ENCODE results near the gene WDR93.

Gene WDR93

DNA sequence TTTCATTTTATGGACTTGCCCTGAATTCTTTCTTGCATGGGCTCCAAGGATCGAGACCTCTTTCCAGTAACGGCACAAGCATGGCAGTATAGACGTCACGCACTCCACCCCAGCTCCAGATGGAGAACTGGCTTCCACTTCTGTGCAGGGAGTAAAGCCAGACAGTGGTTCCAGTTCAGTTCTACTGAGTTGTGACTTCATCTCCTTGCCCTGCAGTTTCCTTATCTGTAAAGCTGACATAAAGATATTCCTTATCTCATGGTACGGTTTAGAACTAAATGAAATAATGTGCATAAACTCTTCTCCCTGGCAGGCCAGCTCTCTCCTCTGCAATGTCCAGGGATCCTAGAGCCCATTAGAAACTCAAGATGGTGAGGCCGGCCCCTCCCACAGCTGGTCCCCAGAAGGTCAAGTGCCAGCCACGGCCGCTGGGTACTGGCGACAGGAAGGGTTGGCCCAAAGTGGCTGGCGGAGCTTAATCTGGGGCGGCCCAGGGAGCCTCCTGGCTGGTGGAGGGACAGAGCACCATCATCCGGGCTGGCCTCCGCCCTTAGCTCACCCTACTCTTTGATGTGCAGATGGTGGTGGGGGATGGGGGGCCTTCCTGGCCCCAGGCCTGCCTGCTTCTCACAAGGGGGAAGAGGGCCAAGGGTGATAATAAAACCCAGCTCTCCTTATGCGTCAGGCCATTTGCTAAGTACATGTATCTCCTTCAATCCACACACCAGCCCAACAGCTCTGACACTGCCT, 92.7 kb downstream of the WDR93 start:
- CTCF ChIA-PET, result interaction anchor here (1.0 to 1.5 kb wide), 3 partner anchors 20 to 91 kb away, joined by 3 to 8 read pairs (median 7); no protein-coding TSS in a partner anchor

DNA sequence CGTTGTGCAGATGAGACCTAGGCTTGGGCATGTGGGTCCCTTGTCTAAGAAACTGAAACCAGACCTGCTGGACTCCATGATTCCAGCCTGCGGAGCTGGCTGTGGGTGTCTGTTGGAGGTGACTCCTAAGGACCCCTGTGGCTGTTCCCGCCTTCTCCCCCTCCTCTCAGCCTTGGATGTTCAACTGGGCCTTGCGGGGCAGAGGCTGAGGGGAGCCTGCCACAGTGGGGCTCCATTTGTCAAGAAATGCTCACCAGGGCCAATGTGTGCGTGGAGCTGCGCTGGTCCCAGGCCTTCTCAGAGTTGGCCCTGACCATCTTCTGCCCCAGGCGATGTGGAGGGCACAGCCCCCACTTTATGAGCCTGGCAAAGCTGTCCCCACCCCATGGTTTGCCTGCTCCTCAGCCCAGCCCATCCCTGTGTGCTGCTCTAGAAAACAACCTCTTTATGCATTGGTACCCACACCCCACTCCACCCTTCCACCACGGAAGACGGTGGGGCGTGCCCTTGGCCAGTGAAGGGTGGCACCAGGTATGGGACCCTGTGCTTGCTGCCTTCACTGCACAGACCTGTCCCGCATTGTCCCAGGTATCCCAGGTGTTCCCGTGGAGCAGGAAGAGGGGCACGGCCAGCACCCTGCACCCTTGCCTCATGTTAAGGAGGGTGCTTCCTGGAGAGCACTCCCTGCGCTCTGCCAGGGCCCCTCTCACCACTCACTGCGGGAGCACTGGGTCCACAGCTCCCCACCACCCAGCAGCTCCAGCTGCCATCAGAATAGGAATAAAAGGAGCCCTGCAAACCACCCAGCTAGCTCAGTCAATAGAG, 93.5 kb downstream of the WDR93 start:
- TF ChIP-seq, protein P1, sequence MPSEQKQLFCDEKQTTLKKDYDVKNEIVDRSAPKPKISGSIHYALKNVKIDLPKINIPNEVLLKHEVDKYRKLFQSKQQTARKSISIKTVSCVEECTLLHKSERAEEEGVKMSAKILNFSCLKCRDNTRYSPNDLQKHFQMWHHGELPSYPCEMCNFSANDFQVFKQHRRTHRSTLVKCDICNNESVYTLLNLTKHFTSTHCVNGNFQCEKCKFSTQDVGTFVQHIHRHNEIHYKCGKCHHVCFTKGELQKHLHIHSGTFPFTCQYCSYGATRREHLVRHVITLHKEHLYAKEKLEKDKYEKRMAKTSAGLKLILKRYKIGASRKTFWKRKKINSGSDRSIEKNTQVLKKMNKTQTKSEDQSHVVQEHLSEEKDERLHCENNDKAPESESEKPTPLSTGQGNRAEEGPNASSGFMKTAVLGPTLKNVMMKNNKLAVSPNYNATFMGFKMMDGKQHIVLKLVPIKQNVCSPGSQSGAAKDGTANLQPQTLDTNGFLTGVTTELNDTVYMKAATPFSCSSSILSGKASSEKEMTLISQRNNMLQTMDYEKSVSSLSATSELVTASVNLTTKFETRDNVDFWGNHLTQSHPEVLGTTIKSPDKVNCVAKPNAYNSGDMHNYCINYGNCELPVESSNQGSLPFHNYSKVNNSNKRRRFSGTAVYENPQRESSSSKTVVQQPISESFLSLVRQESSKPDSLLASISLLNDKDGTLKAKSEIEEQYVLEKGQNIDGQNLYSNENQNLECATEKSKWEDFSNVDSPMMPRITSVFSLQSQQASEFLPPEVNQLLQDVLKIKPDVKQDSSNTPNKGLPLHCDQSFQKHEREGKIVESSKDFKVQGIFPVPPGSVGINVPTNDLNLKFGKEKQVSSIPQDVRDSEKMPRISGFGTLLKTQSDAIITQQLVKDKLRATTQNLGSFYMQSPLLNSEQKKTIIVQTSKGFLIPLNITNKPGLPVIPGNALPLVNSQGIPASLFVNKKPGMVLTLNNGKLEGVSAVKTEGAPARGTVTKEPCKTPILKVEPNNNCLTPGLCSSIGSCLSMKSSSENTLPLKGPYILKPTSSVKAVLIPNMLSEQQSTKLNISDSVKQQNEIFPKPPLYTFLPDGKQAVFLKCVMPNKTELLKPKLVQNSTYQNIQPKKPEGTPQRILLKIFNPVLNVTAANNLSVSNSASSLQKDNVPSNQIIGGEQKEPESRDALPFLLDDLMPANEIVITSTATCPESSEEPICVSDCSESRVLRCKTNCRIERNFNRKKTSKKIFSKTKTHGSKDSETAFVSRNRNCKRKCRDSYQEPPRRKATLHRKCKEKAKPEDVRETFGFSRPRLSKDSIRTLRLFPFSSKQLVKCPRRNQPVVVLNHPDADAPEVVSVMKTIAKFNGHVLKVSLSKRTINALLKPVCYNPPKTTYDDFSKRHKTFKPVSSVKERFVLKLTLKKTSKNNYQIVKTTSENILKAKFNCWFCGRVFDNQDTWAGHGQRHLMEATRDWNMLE (tag by site-specific recombination; conservative IDR thresholded peaks at IDR 0.05; ENCODE audit: low read depth), result no peak
- peak; percentile 54 for TF ChIP-seq KLF1 (tag by site-specific recombination; IDR thresholded peaks at IDR 0.05)
- ChIA-PET CTCF (interaction anchor here (1.0 to 1.5 kb wide), 3 partner anchors 21 to 91 kb away, joined by 3 to 8 read pairs (median 7); no protein-coding TSS in a partner anchor), POLR2A (interaction anchor here (0.7 kb wide), 1 partner anchor 14 kb away, joined by 3 read pairs; no protein-coding TSS in a partner anchor)
- Histone ChIP-seq H3K27ac (ENCODE audit: extremely low read depth, low read depth, low read length) (no peak overlapping the region), H3K9me3 (ENCODE audit: control insufficient read depth, insufficient read depth, low read depth, low read length) (no peaks in the 10 kb centered on the region; the same call in 1 of the 2 replicates), H3K4me1 (ENCODE audit: control insufficient read depth, insufficient read depth, low read length) (no peaks in the 10 kb centered on the region), H3K36me3 (ENCODE audit: control insufficient read depth in 2 of 2, insufficient read depth in 1 of 2, low read length in 2 of 2) (no peaks in the 10 kb centered on the region), H3K4me3 (ENCODE audit: low read depth, low read length) (no peak overlapping the region)

More for the DNA sequence above, 92.7 kb downstream of the WDR93 start:
- Histone ChIP-seq H3K36me3 (ENCODE audit: control insufficient read depth in 2 of 2, insufficient read depth in 1 of 2, low read length in 2 of 2) (no peaks in the 10 kb centered on the region), H3K4me1 (ENCODE audit: control insufficient read depth, insufficient read depth, low read length) (no peaks in the 10 kb centered on the region), H3K4me3 (ENCODE audit: low read depth, low read length) (no peak overlapping the region), H3K27ac (ENCODE audit: extremely low read depth, low read depth, low read length) (no peak overlapping the region), H3K9me3 (ENCODE audit: control insufficient read depth, insufficient read depth, low read depth, low read length) (no peaks in the 10 kb centered on the region; the same call in 1 of the 2 replicates)
- POLR2A ChIA-PET, result interaction anchor here (0.6 to 0.7 kb wide), 2 partner anchors 14 to 196 kb away, joined by 3 read pairs; no protein-coding TSS in a partner anchor
- TF ChIP-seq ZNF121 (tag by site-specific recombination; IDR thresholded peaks at IDR 0.05), result no peak
- TF ChIP-seq TCF7L2 (IDR thresholded peaks at IDR 0.05; ENCODE audit: borderline replicate concordance, low read depth, low read length), result peak; percentile 35; the same call in 1 of the 2 replicates

DNA sequence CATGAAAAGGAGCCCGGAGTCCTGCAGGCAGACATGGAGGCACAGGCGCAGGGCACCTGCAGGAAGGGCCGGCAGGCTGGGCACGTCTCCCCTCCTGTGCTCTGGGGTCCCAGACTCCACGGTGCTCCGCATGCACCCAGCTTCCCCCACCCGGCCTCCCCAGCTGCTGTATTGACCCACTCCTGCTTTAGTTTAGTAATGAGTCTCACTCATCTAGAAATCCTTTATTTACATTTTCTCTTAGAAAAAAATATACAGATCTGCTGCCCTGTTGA, 94.0 kb downstream of the WDR93 start:
- ChIA-PET POLR2A (no interaction called here), CTCF (interaction anchor here (0.8 kb wide), 1 partner anchor 24 kb away, joined by 4 read pairs; no protein-coding TSS in a partner anchor)
- Histone ChIP-seq H3K4me1 (ENCODE audit: control insufficient read depth, insufficient read depth, low read length) (no peaks in the 10 kb centered on the region), H3K9me3 (ENCODE audit: control insufficient read depth, insufficient read depth, low read depth, low read length) (no peaks in the 10 kb centered on the region; the same call in 1 of the 2 replicates), H3K27ac (ENCODE audit: extremely low read depth, low read depth, low read length) (no peak overlapping the region), H3K36me3 (ENCODE audit: control insufficient read depth in 2 of 2, insufficient read depth in 1 of 2, low read length in 2 of 2) (no peaks in the 10 kb centered on the region), H3K4me3 (ENCODE audit: low read depth, low read length) (no peak overlapping the region)
- TF ChIP-seq ZNF341 (tag by site-specific recombination; IDR thresholded peaks at IDR 0.05; ENCODE audit: low read depth) (no peak), SETDB1 (IDR thresholded peaks at IDR 0.05; ENCODE audit: insufficient read length, low read length) (no peak), ZFP37 (tag by site-specific recombination; IDR thresholded peaks at IDR 0.05) (no peak), HOXD13 (CRISPR knock-in tag; IDR thresholded peaks at IDR 0.05; ENCODE audit: borderline replicate concordance) (no peak), MYNN (tag by site-specific recombination; IDR thresholded peaks at IDR 0.05; ENCODE audit: borderline replicate concordance) (no peak), ZNF426 (tag by site-specific recombination; IDR thresholded peaks at IDR 0.05) (no peak), ZNF501 (tag by site-specific recombination; IDR thresholded peaks at IDR 0.05) (no peak), ZNF670 (tag by site-specific recombination; IDR thresholded peaks at IDR 0.05; ENCODE audit: low read depth) (no peak), ZNF585B (tag by site-specific recombination; IDR thresholded peaks at IDR 0.05) (no peak), ZSCAN30 (tag by site-specific recombination; IDR thresholded peaks at IDR 0.05) (no peak)
- TF ChIP-seq, protein P2, sequence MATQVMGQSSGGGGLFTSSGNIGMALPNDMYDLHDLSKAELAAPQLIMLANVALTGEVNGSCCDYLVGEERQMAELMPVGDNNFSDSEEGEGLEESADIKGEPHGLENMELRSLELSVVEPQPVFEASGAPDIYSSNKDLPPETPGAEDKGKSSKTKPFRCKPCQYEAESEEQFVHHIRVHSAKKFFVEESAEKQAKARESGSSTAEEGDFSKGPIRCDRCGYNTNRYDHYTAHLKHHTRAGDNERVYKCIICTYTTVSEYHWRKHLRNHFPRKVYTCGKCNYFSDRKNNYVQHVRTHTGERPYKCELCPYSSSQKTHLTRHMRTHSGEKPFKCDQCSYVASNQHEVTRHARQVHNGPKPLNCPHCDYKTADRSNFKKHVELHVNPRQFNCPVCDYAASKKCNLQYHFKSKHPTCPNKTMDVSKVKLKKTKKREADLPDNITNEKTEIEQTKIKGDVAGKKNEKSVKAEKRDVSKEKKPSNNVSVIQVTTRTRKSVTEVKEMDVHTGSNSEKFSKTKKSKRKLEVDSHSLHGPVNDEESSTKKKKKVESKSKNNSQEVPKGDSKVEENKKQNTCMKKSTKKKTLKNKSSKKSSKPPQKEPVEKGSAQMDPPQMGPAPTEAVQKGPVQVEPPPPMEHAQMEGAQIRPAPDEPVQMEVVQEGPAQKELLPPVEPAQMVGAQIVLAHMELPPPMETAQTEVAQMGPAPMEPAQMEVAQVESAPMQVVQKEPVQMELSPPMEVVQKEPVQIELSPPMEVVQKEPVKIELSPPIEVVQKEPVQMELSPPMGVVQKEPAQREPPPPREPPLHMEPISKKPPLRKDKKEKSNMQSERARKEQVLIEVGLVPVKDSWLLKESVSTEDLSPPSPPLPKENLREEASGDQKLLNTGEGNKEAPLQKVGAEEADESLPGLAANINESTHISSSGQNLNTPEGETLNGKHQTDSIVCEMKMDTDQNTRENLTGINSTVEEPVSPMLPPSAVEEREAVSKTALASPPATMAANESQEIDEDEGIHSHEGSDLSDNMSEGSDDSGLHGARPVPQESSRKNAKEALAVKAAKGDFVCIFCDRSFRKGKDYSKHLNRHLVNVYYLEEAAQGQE (tag by site-specific recombination; IDR thresholded peaks at IDR 0.05), result no peak
- TF ChIP-seq, protein P3, sequence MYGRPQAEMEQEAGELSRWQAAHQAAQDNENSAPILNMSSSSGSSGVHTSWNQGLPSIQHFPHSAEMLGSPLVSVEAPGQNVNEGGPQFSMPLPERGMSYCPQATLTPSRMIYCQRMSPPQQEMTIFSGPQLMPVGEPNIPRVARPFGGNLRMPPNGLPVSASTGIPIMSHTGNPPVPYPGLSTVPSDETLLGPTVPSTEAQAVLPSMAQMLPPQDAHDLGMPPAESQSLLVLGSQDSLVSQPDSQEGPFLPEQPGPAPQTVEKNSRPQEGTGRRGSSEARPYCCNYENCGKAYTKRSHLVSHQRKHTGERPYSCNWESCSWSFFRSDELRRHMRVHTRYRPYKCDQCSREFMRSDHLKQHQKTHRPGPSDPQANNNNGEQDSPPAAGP (tag by site-specific recombination; IDR thresholded peaks at IDR 0.05), result no peak
